HepG2 (cell line): ENCODE results near the gene TSC22D1. TPM values are rescaled to one million over a fixed set of nuclear protein-coding genes. Genes with fewer than 3 reads are reported as not detected.
A peak's percentile ranks its signal among the peaks of the same experiment; 100 is the strongest.

ENCODE experiments used
- AFF4 ChIP-seq: sonication (generic); formaldehyde crosslinking; IDR thresholded peaks from 2 replicates; pipeline ENCODE4 v1.4.0; 2020; ENCODE audit warnings: missing genetic modification reagents
- FOXA1 ChIP-seq, 2 experiments: fragments of 450-650 bp in 1 of 2; sonication (generic) in 1 of 2; formaldehyde crosslinking in 1 of 2; IDR thresholded peaks; 2 replicates each; pipeline versions ENCODE4 v1.4.0 to v1.6.1; 2016 to 2020; ENCODE audit warnings: missing genetic modification reagents in 1 of 2
- GRHL1 ChIP-seq: sonication (generic); formaldehyde crosslinking; conservative IDR thresholded peaks from 2 replicates; pipeline ENCODE4 v1.8.0; 2022; ENCODE audit warnings: missing genetic modification reagents
- ZNF318 ChIP-seq: sonication (generic); formaldehyde crosslinking; IDR thresholded peaks from 2 replicates; pipeline ENCODE4 v1.4.0; 2020; ENCODE audit warnings: mild to moderate bottlenecking, missing genetic modification reagents
- ZNF687 ChIP-seq: sonication (generic); formaldehyde crosslinking; IDR thresholded peaks from 2 replicates; pipeline ENCODE4 v1.5.1; 2020; ENCODE audit warnings: mild to moderate bottlenecking, missing genetic modification reagents, moderate library complexity
- polyA plus RNA-seq, 8 experiments: library from polyadenylated mRNA; depleted of rRNA in 3 of 8; stranded (reverse) in 7 of 8; unstranded in 1 of 8; fragments of >200 nt; fragmentation: Illumina TruSeq in 4 of 8; extraction: Trizol in 4 of 8; gene quantifications; 2 replicates each; pipeline versions ENCODE4 v1.2.1 to v1.2.3, GENCODE V29; 2011 to 2016; ENCODE audit warnings: low read depth in 4 of 8, missing spikeins in 1 of 8, mixed read lengths in 1 of 8; ENCODE audit not compliant: insufficient read depth in 1 of 8
- total RNA-seq, 5 experiments: library from RNA; depleted of rRNA; stranded (reverse); fragments of >200 nt; fragmentation: Illumina TruSeq; extraction: Trizol; gene quantifications; 2 replicates each; pipeline ENCODE4 v1.2.3, GENCODE V29; 2016; ENCODE audit warnings: low read depth in 1 of 5

Gene TSC22D1
- total and polyA plus RNA-seq, 2 of the 13 experiments (the other 11 are each of a cell fraction or from before 2014, with no cell fraction given): 18.4 to 35.7 TPM

- TF ChIP-seq GRHL1 (CRISPR knock-in tag) (no peak), ZNF687 (peak; percentile 17), AFF4 (CRISPR knock-in tag) (no peak), ZNF318 (CRISPR knock-in tag) (no peak), FOXA1 (IDR thresholded peaks at IDR 0.05) (no peak), FOXA1 (CRISPR knock-in tag; IDR thresholded peaks at IDR 0.05) (no peak)
Measured at GRCh38 chr13:44576351-44577235, 463 bp upstream of the TSC22D1 start (continued).
